HT-29 (cell line): ENCODE measurements around the gene CERS3. TPM values are rescaled to one million over a fixed set of nuclear protein-coding genes. Genes with fewer than 3 reads are reported as not detected.

Source experiments
- DNase-seq: peaks from one replicate; pipeline ENCODE4 v3.0.0-alpha.2; 2015; ENCODE audit warnings: low spot score
- small RNA-seq: library from RNA; depleted of rRNA; stranded (forward); fragments of <200 nt; gene quantifications from one replicate; pipeline ENCODE3, GENCODE V24; 2014
- total RNA-seq: library from RNA; depleted of rRNA; stranded (reverse); fragments of >200 nt; shearing (Covaris generic); gene quantifications from 2 replicates; pipeline ENCODE4 v1.2.3, GENCODE V29; 2014; rRNA removed

CERS3 gene
- total RNA-seq, 1 experiment from 2014 or later, result not detected

GRCh38 chr15:100385300-100386050, 143.3 kb downstream of the CERS3 start:
- no peak for DNase-seq

- DNase-seq, result no peak
Measured at GRCh38 chr15:100384108-100384410, 144.7 kb downstream of the CERS3 start.

GRCh38 chr15:100383302-100384107, 145.2 kb downstream of the CERS3 start:
- peak; percentile 57 for DNase-seq

GRCh38 chr15:100373942-100374341, 154.8 kb downstream of the CERS3 start:
- no peak for DNase-seq

- DNase-seq, result no peak
Measured at GRCh38 chr15:100373120-100373896, 155.4 kb downstream of the CERS3 start.

GRCh38 chr15:100372739-100373119, 156.0 kb downstream of the CERS3 start:
- DNase-seq, result no peak

- no peak for DNase-seq
Measured at GRCh38 chr15:100355342-100355741, 173.4 kb downstream of the CERS3 start.

- no peak for DNase-seq
Measured at GRCh38 chr15:100353449-100353848, 175.3 kb downstream of the CERS3 start.

GRCh38 chr15:100350434-100351226, 178.1 kb downstream of the CERS3 start:
- DNase-seq, result peak; percentile 64

Small RNA genes within 50 kb of the gene (small RNA-seq; reads per million reads assigned to genes)
- gene RNU6-181P (not detected), gene RNU6-322P (not detected)

Other genes with a start within 250 kb of the CERS3 start
- gene ADAMTS17, start 187.0 kb downstream of the CERS3 start, total RNA-seq, result 3.0 and 4.2 TPM in 2 replicates
- 6.9 and 7.3 TPM in 2 replicates for gene LINS1, start 73.2 kb upstream of the CERS3 start, total RNA-seq
- 19.1 and 19.9 TPM in 2 replicates for gene ASB7, start 73.6 kb upstream of the CERS3 start, total RNA-seq